ENCODE measurements around the gene ANXA3.

DNA sequence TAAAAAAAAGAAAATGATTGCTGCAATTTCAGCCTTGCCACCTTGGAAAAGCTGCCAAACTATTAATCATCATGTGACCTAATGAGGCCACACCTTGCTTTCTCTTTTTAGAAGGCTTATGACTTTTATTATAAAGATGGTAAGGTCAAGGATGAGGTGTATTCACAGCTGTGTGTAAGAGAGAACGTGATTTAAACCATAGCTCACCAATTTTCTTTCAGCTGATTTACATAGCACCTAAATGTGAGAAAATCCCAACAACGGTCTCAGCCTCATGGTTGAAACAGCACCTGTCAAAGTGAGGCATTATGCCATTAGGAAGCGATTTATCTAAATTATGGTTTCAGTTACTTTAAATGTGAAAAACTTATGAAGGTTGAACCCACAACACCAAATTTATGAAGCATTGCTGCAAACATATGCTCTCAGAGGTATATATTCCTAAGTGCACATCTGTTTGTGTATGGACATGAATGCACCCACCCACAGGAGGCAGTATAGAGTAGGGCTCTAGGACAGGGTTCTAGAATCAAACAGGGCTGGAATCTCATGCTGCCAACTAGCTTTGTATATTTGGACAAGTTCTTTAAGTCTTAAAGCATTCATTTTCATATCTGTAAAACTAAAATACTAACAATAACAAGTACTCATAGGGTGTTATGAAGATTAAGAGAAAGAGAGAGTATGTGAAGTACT is 40.7 kb downstream of the ANXA3 start:
- TF ChIP-seq, protein P1, sequence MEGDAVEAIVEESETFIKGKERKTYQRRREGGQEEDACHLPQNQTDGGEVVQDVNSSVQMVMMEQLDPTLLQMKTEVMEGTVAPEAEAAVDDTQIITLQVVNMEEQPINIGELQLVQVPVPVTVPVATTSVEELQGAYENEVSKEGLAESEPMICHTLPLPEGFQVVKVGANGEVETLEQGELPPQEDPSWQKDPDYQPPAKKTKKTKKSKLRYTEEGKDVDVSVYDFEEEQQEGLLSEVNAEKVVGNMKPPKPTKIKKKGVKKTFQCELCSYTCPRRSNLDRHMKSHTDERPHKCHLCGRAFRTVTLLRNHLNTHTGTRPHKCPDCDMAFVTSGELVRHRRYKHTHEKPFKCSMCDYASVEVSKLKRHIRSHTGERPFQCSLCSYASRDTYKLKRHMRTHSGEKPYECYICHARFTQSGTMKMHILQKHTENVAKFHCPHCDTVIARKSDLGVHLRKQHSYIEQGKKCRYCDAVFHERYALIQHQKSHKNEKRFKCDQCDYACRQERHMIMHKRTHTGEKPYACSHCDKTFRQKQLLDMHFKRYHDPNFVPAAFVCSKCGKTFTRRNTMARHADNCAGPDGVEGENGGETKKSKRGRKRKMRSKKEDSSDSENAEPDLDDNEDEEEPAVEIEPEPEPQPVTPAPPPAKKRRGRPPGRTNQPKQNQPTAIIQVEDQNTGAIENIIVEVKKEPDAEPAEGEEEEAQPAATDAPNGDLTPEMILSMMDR (IDR thresholded peaks at IDR 0.05): peak in 3 of 6 experiments; percentile 14 to 29 (median 20)
- no peak for TF ChIP-seq POLR2A (IDR thresholded peaks at IDR 0.05)

Measured in adrenal gland (tissue), 5 donors.